IMR-90 (cell line): Measurements from ENCODE around the gene MRTFB. TPM values are rescaled to one million over a fixed set of nuclear protein-coding genes. Genes with fewer than 3 reads are reported as not detected.
A peak's percentile ranks its signal among the peaks of the same experiment; 100 is the strongest.

ENCODE experiments used
- ATAC-seq: fragments of 200-7000 bp; cut with Tn5 transposase; 2 replicates; pipeline ENCODE4 v1.9.1; 2020; ENCODE audit warnings: low read depth, mild to moderate bottlenecking, moderate library complexity
- BruUV-seq: library from RNA; stranded (reverse); fragments of 400-500 nt; replicated peaks from 2 replicates; lab custom pipeline; 2021; lab: Mats Ljungman, UMichigan
- CTCF ChIA-PET: fragments of 300-600 bp; formaldehyde crosslinking; extraction: SDS; loops from one replicate; lab custom pipeline; 2021; ENCODE audit warnings: antibody characterized with exemption; lab: Yijun Ruan, JAX
- POLR2A ChIA-PET: fragments of 300-600 bp; sonication (Branson Sonifier 250); formaldehyde crosslinking; loops from one replicate; lab custom pipeline; 2022; ENCODE audit warnings: antibody characterized with exemption; ENCODE audit not compliant: unreplicated experiment; lab: Charles Lee
- DNase-seq: peaks from one replicate; pipeline ENCODE4 v3.0.0; 2013
- H2AFZ ChIP-seq: replicated peaks from 2 replicates; pipeline ENCODE3; 2013; ENCODE audit warnings: low read length, mild to moderate bottlenecking; ENCODE audit not compliant: poor library complexity
- H2AK5ac ChIP-seq: 2 replicates; pipeline ENCODE4 v1.6.1; 2013; ENCODE audit warnings: low read depth, low read length, inconsistent platforms
- H2AK9ac ChIP-seq: replicated peaks from 2 replicates; pipeline ENCODE3; 2013; ENCODE audit warnings: mild to moderate bottlenecking, low read depth, low read length, moderate library complexity; ENCODE audit not compliant: poor library complexity
- H2BK120ac ChIP-seq: 2 replicates; pipeline ENCODE4 v1.6.1; 2013; ENCODE audit warnings: low read depth, low read length, inconsistent platforms
- H2BK15ac ChIP-seq: 3 replicates; pipeline ENCODE4 v1.6.1; 2013; ENCODE audit warnings: low read depth, low read length, inconsistent platforms
- H2BK20ac ChIP-seq: 2 replicates; pipeline ENCODE4 v1.6.1; 2013; ENCODE audit warnings: low read depth, mild to moderate bottlenecking, inconsistent platforms, low read length, moderate library complexity
- H2BK5ac ChIP-seq: 2 replicates; pipeline ENCODE4 v1.6.1; 2013; ENCODE audit warnings: mild to moderate bottlenecking, low read depth, low read length, inconsistent platforms; ENCODE audit not compliant: poor library complexity, severe bottlenecking
- H3K14ac ChIP-seq: replicated peaks from 2 replicates; pipeline ENCODE4 v1.6.1; 2013; ENCODE audit warnings: low read depth, low read length, inconsistent platforms
- H3K18ac ChIP-seq: 2 replicates; pipeline ENCODE4 v1.6.1; 2013; ENCODE audit warnings: low read depth, low read length, control low read depth
- H3K23ac ChIP-seq: 2 replicates; pipeline ENCODE4 v1.6.1; 2013; ENCODE audit warnings: low read depth, low read length, inconsistent platforms
- H3K27ac ChIP-seq: 2 replicates; pipeline ENCODE4 v1.5.1; 2013; ENCODE audit warnings: mild to moderate bottlenecking, control low read depth, low read length; ENCODE audit not compliant: insufficient read depth
- H3K27me3 ChIP-seq: 2 replicates; pipeline ENCODE4 v1.6.1; 2013; ENCODE audit warnings: low read length; ENCODE audit not compliant: control insufficient read depth, insufficient read depth
- H3K36me3 ChIP-seq: 2 replicates; pipeline ENCODE4 v1.6.1; 2013; ENCODE audit warnings: low read length, mixed read lengths; ENCODE audit not compliant: control insufficient read depth, insufficient read depth
- H3K4ac ChIP-seq: 2 replicates; pipeline ENCODE4 v1.6.1; 2013; ENCODE audit warnings: low read depth, low read length, inconsistent platforms
- H3K4me1 ChIP-seq: 2 replicates; pipeline ENCODE4 v1.6.1; 2013; ENCODE audit warnings: low read length, mixed read lengths; ENCODE audit not compliant: control insufficient read depth, insufficient read depth
- H3K4me2 ChIP-seq: 2 replicates; pipeline ENCODE4 v1.6.1; 2013; ENCODE audit warnings: low read depth, mild to moderate bottlenecking, control low read depth, low read length, moderate library complexity
- H3K4me3 ChIP-seq: 2 replicates; pipeline ENCODE4 v1.5.1; 2013; ENCODE audit warnings: low read depth, mild to moderate bottlenecking, control low read depth, low read length, moderate library complexity; ENCODE audit not compliant: insufficient read depth
- H3K56ac ChIP-seq: 2 replicates; pipeline ENCODE4 v1.6.1; 2013; ENCODE audit warnings: low read length, inconsistent platforms; ENCODE audit not compliant: insufficient read depth; ENCODE audit errors: extremely low read depth
- H3K79me1 ChIP-seq, 2 experiments: 2 replicates each; pipeline ENCODE4 v1.6.1; 2013; ENCODE audit warnings: low read length in 2 of 2, inconsistent platforms in 1 of 2, low read depth in 1 of 2
- H3K9ac ChIP-seq: 2 replicates; pipeline ENCODE4 v1.6.1; 2013; ENCODE audit warnings: low read depth, low read length, control low read depth
- H3K9me1 ChIP-seq: 2 replicates; pipeline ENCODE4 v1.6.1; 2013; ENCODE audit warnings: low read length, inconsistent platforms; ENCODE audit not compliant: insufficient read depth
- H3K9me3 ChIP-seq: 2 replicates; pipeline ENCODE4 v1.6.1; 2013; ENCODE audit warnings: low read length; ENCODE audit not compliant: control insufficient read depth, insufficient read depth
- H4K20me1 ChIP-seq: 2 replicates; pipeline ENCODE4 v1.6.1; 2013; ENCODE audit warnings: low read length, inconsistent platforms; ENCODE audit not compliant: insufficient read depth
- H4K5ac ChIP-seq: 2 replicates; pipeline ENCODE4 v1.6.1; 2013; ENCODE audit warnings: mild to moderate bottlenecking, low read depth, low read length, control low read depth
- H4K8ac ChIP-seq, 2 experiments: 2 replicates each; pipeline ENCODE4 v1.6.1; 2013; ENCODE audit warnings: low read depth in 2 of 2, low read length in 2 of 2, control low read depth in 1 of 2, inconsistent platforms in 1 of 2
- H4K91ac ChIP-seq: 2 replicates; pipeline ENCODE4 v1.6.1; 2013; ENCODE audit warnings: low read depth, low read length, inconsistent platforms; ENCODE audit not compliant: insufficient read depth
- CTCF ChIP-seq: conservative IDR thresholded peaks from 2 replicates; pipeline ENCODE4 v1.5.1; 2012; ENCODE audit warnings: mild to moderate bottlenecking, low read depth, low read length, improper control_type of control experiment
- POLR2A ChIP-seq: IDR thresholded peaks from 2 replicates; pipeline ENCODE4 v1.6.1; 2012; ENCODE audit warnings: mild to moderate bottlenecking, low read depth, low read length
- WGBS, 2 experiments: methylation state at CpG; one replicate each; pipeline versions ENCODE4 v1.1.5 to v1.1.7; 2013; ENCODE audit warnings: missing lambda C conversion rate in 2 of 2; ENCODE audit not compliant: insufficient read length in 1 of 2; ENCODE audit errors: extremely low coverage in 2 of 2; 5-methylcytosine and 5-hydroxymethylcytosine counted together
- dilution Hi-C: fragments of 300-500 bp; cut with HindIII; formaldehyde crosslinking; loops from one replicate; pipeline ENCODE4 v1.14.3; 2018; ENCODE audit warnings: low sequenced_read_pairs; ENCODE audit not compliant: unreplicated experiment
- in situ Hi-C: fragments of 300-500 bp; cut with MboI; formaldehyde crosslinking; loops from 3 replicates; pipeline ENCODE4 v1.14.3; 2019; ENCODE audit warnings: low sequenced_read_pairs, inconsistent platforms, mixed read lengths
- intact Hi-C: fragments of 100-400 bp; cut with micrococcal nuclease; formaldehyde crosslinking; loops from 2 replicates; pipeline ENCODE4 v1.10.0; 2022
- polyA plus RNA-seq, 3 experiments: library from polyadenylated mRNA; depleted of rRNA; stranded (reverse); fragments of >200 nt; gene quantifications; 2 replicates each; pipeline ENCODE4 v1.2.3, GENCODE V29; 2012; ENCODE audit warnings: low replicate concordance in 1 of 3
- total RNA-seq: library from RNA; depleted of rRNA; stranded (reverse); fragments of >200 nt; gene quantifications from 2 replicates; pipeline ENCODE4 v1.2.3, GENCODE V29; 2012

The MRTFB gene
- total and polyA plus RNA-seq, 2 of the 4 experiments (the other 2 are of a cell fraction): 4.4 to 5.4 TPM

DNA sequence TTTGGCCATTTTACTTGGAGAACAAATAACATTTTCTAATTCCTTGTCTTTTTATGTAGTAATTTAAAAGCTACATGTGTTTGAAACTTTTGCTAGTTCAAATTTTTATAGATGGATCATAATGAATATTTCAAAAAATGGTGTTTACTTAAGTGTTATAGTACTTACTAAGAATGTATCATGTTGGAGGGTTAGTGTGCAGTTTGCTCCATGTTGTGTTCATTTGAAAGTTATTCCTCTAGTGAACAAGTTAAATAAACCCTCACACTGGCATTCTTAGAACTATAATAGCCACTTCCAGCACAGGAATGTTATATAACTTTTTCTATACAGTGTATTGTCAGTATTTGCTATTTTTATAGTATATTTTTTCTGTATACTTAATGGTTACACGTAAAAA lies 62.8 kb downstream of the MRTFB start:
- Histone ChIP-seq H3K9me1 (no peaks in the 10 kb centered on the region), H3K9me3 (no peaks in the 10 kb centered on the region), H2BK20ac (no peak overlapping the region), H3K4ac (no peak overlapping the region), H4K5ac (no peak overlapping the region), H3K14ac (no peak overlapping the region), H3K18ac (no peak overlapping the region), H2AK5ac (no peak overlapping the region), H3K36me3 (no peaks in the 10 kb centered on the region), H3K27ac (no peak overlapping the region), H3K4me3 (no peak overlapping the region), H3K27me3 (no peaks in the 10 kb centered on the region), H4K8ac (no peak overlapping the region), H4K20me1 (no peaks in the 10 kb centered on the region), H3K23ac (no peak overlapping the region), H3K9ac (no peak overlapping the region), H2BK15ac (no peak overlapping the region), H3K4me2 (no peak overlapping the region), H3K4me1 (peaks cover 2% of the 10 kb centered on the region), H2BK120ac (no peak overlapping the region), H2AK9ac (no peak overlapping the region), H4K91ac (no peak overlapping the region), H3K56ac (no peak overlapping the region), H3K79me1 (peaks cover 6% of the 10 kb centered on the region in 2 experiments; a peak in 2 of 4 replicates), H2BK5ac (no peak overlapping the region), H2AFZ (no peak overlapping the region)
- WGBS, 2 experiments: no CpG with 5 or more reads among the region's 1 CpG
- ChIA-PET CTCF (interaction anchor here (1.0 to 1.2 kb wide), 2 partner anchors 15 to 17 kb away, joined by 3 read pairs; no protein-coding TSS in a partner anchor), POLR2A (no interaction called here)
- peak; percentile 65 for ATAC-seq
- DNase-seq: peak; percentile 15
- no TSS peak for BruUV-seq
- dilution Hi-C loops (no loop called here), in situ Hi-C loops (no loop called here), intact Hi-C loops (no loop called here)
- TF ChIP-seq POLR2A (no peak), CTCF (no peak)
